Measurements from ENCODE around the gene ADK. TPM values are rescaled to one million over a fixed set of nuclear protein-coding genes. Genes with fewer than 3 reads are reported as not detected.

ADK gene
- total and polyA plus RNA-seq, 7 experiments from 2014 or later, result 20.7 to 43.8 (median 25.3) TPM

- Histone ChIP-seq H3K27me3 (ENCODE audit: control insufficient read depth in 2 of 2, insufficient read depth in 2 of 2, low read length in 2 of 2) (no peaks in the 10 kb centered on the region), H3K4me1 (ENCODE audit: control insufficient read depth in 2 of 2, insufficient read depth in 2 of 2, low read length in 2 of 2) (peaks cover 0 to 6% of the 10 kb centered on the region in 2 donors), H3K27ac (ENCODE audit: low read depth, low read length) (no peak overlapping the region), H3K36me3 (ENCODE audit: control insufficient read depth in 2 of 3, insufficient read depth in 3 of 3, low read length in 3 of 3) (no peaks in the 10 kb centered on the region), H3K4me3 (ENCODE audit: low read length) (no peak overlapping the region), H3K9me3 (ENCODE audit: control insufficient read depth in 2 of 3, low read length in 3 of 3) (peaks cover 0 to 4% (median 0%) of the 10 kb centered on the region in 3 experiments)
- Mint-ChIP-seq H3K27ac (peak overlapping the region in 1 of 9 donors; percentile 45), H3K9me3 (peaks cover 0 to 18% (median 6%) of the 10 kb centered on the region in 11 donors), H3K4me1 (peaks cover 5 to 27% (median 17%) of the 10 kb centered on the region in 7 donors), H3K36me3 (peaks cover 0 to 26% (median 18%) of the 10 kb centered on the region in 5 donors), H3K27me3 (no peaks in the 10 kb centered on the region), H3K4me3 (no peak overlapping the region)
- intact Hi-C loops (cut with micrococcal nuclease), result no loop called here
- CTCF ChIA-PET, result no interaction called here
- DNase-seq, result no peak
- POLR2A ChIA-PET, result no interaction called here
- no peak for ATAC-seq
Measured at GRCh38 chr10:74282151-74282847, 131.3 kb downstream of the ADK start.

DNA sequence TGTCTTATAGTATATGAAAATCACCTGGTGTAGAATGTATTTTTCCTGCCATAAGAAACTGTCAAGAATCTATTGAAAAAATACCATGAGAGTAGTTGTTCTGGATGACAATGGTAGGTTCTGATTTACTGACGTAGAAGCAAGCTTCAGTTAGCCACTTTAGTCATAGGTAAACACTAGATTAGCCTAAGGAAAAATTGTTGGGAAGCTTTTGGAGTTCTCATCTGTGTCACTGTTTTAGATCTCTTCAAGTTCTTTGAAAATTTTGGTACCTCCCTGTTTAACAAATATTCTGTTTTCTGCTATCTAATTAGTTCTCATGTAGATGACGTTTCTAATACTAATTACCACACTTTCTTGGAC lies 131.8 kb downstream of the ADK start:
- intact Hi-C loops (cut with micrococcal nuclease), result no loop called here
- Mint-ChIP-seq H3K27me3 (no peaks in the 10 kb centered on the region), H3K4me3 (peak overlapping the region in 6 of 10 donors; percentile 4 to 70 (median 18)), H3K36me3 (peaks cover 0 to 26% (median 18%) of the 10 kb centered on the region in 5 donors), H3K27ac (peak overlapping the region in 8 of 9 donors; percentile 1 to 67 (median 27)), H3K4me1 (peaks cover 5 to 27% (median 18%) of the 10 kb centered on the region in 7 donors), H3K9me3 (peaks cover 0 to 18% (median 6%) of the 10 kb centered on the region in 11 donors)
- peaks cover 0 to 4% (median 0%) of the 10 kb centered on the region in 3 experiments for H3K9me3 ChIP-seq (ENCODE audit: control insufficient read depth in 2 of 3, low read length in 3 of 3)
- ChIA-PET CTCF (no interaction called here), POLR2A (no interaction called here)
- ATAC-seq, result no peak
- H3K27ac ChIP-seq (ENCODE audit: low read depth, low read length), result no peak overlapping the region
- peaks cover 0 to 6% of the 10 kb centered on the region in 2 donors for H3K4me1 ChIP-seq (ENCODE audit: control insufficient read depth in 2 of 2, insufficient read depth in 2 of 2, low read length in 2 of 2)
- no peak for DNase-seq
- H3K27me3 ChIP-seq (ENCODE audit: control insufficient read depth in 2 of 2, insufficient read depth in 2 of 2, low read length in 2 of 2), result no peaks in the 10 kb centered on the region
- no peaks in the 10 kb centered on the region for H3K36me3 ChIP-seq (ENCODE audit: control insufficient read depth in 2 of 3, insufficient read depth in 3 of 3, low read length in 3 of 3)
- no peak overlapping the region for H3K4me3 ChIP-seq (ENCODE audit: low read length)

GRCh38 chr10:74289188-74289587 lies 138.2 kb downstream of the ADK start:
- Histone ChIP-seq H3K4me3 (ENCODE audit: low read length) (no peak overlapping the region), H3K27ac (ENCODE audit: low read depth, low read length) (no peak overlapping the region), H3K9me3 (ENCODE audit: control insufficient read depth in 2 of 3, low read length in 3 of 3) (peaks cover 0 to 4% (median 0%) of the 10 kb centered on the region in 3 experiments), H3K36me3 (ENCODE audit: control insufficient read depth in 2 of 3, insufficient read depth in 3 of 3, low read length in 3 of 3) (no peaks in the 10 kb centered on the region), H3K4me1 (ENCODE audit: control insufficient read depth in 2 of 2, insufficient read depth in 2 of 2, low read length in 2 of 2) (no peaks in the 10 kb centered on the region), H3K27me3 (ENCODE audit: control insufficient read depth in 2 of 2, insufficient read depth in 2 of 2, low read length in 2 of 2) (no peaks in the 10 kb centered on the region)
- H3K36me3 Mint-ChIP-seq, result peaks cover 0 to 16% (median 11%) of the 10 kb centered on the region in 5 donors
- no peak for ATAC-seq
- peaks cover 0 to 12% (median 5%) of the 10 kb centered on the region in 11 donors for H3K9me3 Mint-ChIP-seq
- ChIA-PET POLR2A (interaction anchor here (0.6 to 0.7 kb wide), 2 partner anchors 117 to 373 kb away, joined by 4 read pairs; no protein-coding TSS in a partner anchor), CTCF (no interaction called here)
- no peak for DNase-seq
- H3K27me3 Mint-ChIP-seq, result no peaks in the 10 kb centered on the region
- peak overlapping the region in 6 of 9 donors; percentile 40 to 90 (median 68) for H3K27ac Mint-ChIP-seq
- H3K4me1 Mint-ChIP-seq, result peaks cover 0 to 50% (median 15%) of the 10 kb centered on the region in 7 donors
- intact Hi-C loops (cut with micrococcal nuclease), result no loop called here
- peak overlapping the region in 4 of 10 donors; percentile 1 to 80 (median 60) for H3K4me3 Mint-ChIP-seq

DNA sequence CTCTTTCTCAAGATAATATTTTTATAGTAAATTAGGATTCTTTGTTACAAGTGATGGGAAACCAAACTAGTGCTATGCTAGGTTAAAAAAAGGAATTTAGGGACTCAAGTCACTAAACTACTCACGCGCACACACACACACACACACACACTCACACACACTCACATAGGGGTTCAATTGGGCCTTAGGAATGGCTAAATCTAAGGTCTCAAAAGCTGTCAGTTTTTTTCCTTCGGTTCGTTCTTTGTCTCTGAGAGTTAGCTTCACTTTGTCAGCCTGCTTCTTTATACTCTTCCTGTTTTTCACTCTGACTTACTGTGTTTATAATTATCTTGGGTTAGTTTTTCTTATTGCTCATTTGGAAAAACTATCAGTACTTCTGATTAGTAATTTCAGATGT lies 138.9 kb downstream of the ADK start:
- ATAC-seq, result no peak
- CTCF ChIA-PET, result no interaction called here
- H3K36me3 ChIP-seq (ENCODE audit: control insufficient read depth in 2 of 3, insufficient read depth in 3 of 3, low read length in 3 of 3), result no peaks in the 10 kb centered on the region
- H3K27me3 ChIP-seq (ENCODE audit: control insufficient read depth in 2 of 2, insufficient read depth in 2 of 2, low read length in 2 of 2), result no peaks in the 10 kb centered on the region
- peaks cover 0 to 45% (median 15%) of the 10 kb centered on the region in 7 donors for H3K4me1 Mint-ChIP-seq
- H3K9me3 Mint-ChIP-seq, result peaks cover 0 to 6% (median 3%) of the 10 kb centered on the region in 11 donors
- H3K4me1 ChIP-seq (ENCODE audit: control insufficient read depth in 2 of 2, insufficient read depth in 2 of 2, low read length in 2 of 2), result no peaks in the 10 kb centered on the region
- H3K9me3 ChIP-seq (ENCODE audit: control insufficient read depth in 2 of 3, low read length in 3 of 3), result no peaks in the 10 kb centered on the region
- peak overlapping the region in 8 of 9 donors; percentile 65 to 94 (median 80) for H3K27ac Mint-ChIP-seq
- intact Hi-C loops (cut with micrococcal nuclease), result no loop called here
- peak overlapping the region in 9 of 10 donors; percentile 39 to 89 (median 69) for H3K4me3 Mint-ChIP-seq
- H3K27me3 Mint-ChIP-seq, result no peaks in the 10 kb centered on the region
- POLR2A ChIA-PET, result interaction anchor here (0.6 kb wide), 1 partner anchor 117 kb away, joined by 4 read pairs; no protein-coding TSS in a partner anchor
- peaks cover 0 to 10% (median 6%) of the 10 kb centered on the region in 5 donors for H3K36me3 Mint-ChIP-seq
- peak in 1 of 9 donors; percentile 4 for DNase-seq
- H3K27ac ChIP-seq (ENCODE audit: low read depth, low read length), result no peak overlapping the region
- no peak overlapping the region for H3K4me3 ChIP-seq (ENCODE audit: low read length)

- DNase-seq, result no peak
- H3K27ac ChIP-seq (ENCODE audit: low read depth, low read length), result no peak overlapping the region
- H3K9me3 ChIP-seq (ENCODE audit: control insufficient read depth in 2 of 3, low read length in 3 of 3), result no peaks in the 10 kb centered on the region
- no peaks in the 10 kb centered on the region for H3K36me3 ChIP-seq (ENCODE audit: control insufficient read depth in 2 of 3, insufficient read depth in 3 of 3, low read length in 3 of 3)
- ChIA-PET CTCF (no interaction called here), POLR2A (no interaction called here)
- no peaks in the 10 kb centered on the region for H3K27me3 ChIP-seq (ENCODE audit: control insufficient read depth in 2 of 2, insufficient read depth in 2 of 2, low read length in 2 of 2)
- no peak for ATAC-seq
- H3K4me3 ChIP-seq (ENCODE audit: low read length), result no peak overlapping the region
- H3K4me3 Mint-ChIP-seq, result no peak overlapping the region
- H3K4me1 ChIP-seq (ENCODE audit: control insufficient read depth in 2 of 2, insufficient read depth in 2 of 2, low read length in 2 of 2), result no peaks in the 10 kb centered on the region
- intact Hi-C loops (cut with micrococcal nuclease), result no loop called here
- peaks cover 0 to 45% (median 15%) of the 10 kb centered on the region in 7 donors for H3K4me1 Mint-ChIP-seq
- H3K36me3 Mint-ChIP-seq, result peaks cover 0 to 7% (median 4%) of the 10 kb centered on the region in 5 donors
- H3K27me3 Mint-ChIP-seq, result no peaks in the 10 kb centered on the region
- no peaks in the 10 kb centered on the region for H3K9me3 Mint-ChIP-seq
- H3K27ac Mint-ChIP-seq, result peak overlapping the region in 3 of 9 donors; percentile 45 to 90 (median 70)
Measured at GRCh38 chr10:74290708-74291107, 139.7 kb downstream of the ADK start.

- intact Hi-C loops (cut with micrococcal nuclease), result no loop called here
- Mint-ChIP-seq H3K27me3 (no peaks in the 10 kb centered on the region), H3K27ac (peak overlapping the region in 2 of 9 donors; percentile 13 to 66), H3K9me3 (no peaks in the 10 kb centered on the region), H3K4me1 (peaks cover 0 to 43% (median 15%) of the 10 kb centered on the region in 7 donors), H3K4me3 (no peak overlapping the region), H3K36me3 (peaks cover 0 to 7% (median 4%) of the 10 kb centered on the region in 5 donors)
- Histone ChIP-seq H3K36me3 (ENCODE audit: control insufficient read depth in 2 of 3, insufficient read depth in 3 of 3, low read length in 3 of 3) (no peaks in the 10 kb centered on the region), H3K9me3 (ENCODE audit: control insufficient read depth in 2 of 3, low read length in 3 of 3) (no peaks in the 10 kb centered on the region), H3K4me3 (ENCODE audit: low read length) (no peak overlapping the region), H3K27me3 (ENCODE audit: control insufficient read depth in 2 of 2, insufficient read depth in 2 of 2, low read length in 2 of 2) (no peaks in the 10 kb centered on the region), H3K27ac (ENCODE audit: low read depth, low read length) (no peak overlapping the region), H3K4me1 (ENCODE audit: control insufficient read depth in 2 of 2, insufficient read depth in 2 of 2, low read length in 2 of 2) (no peaks in the 10 kb centered on the region)
- DNase-seq (no peak), ATAC-seq (no peak)
- POLR2A ChIA-PET, result interaction anchor here (1.3 kb wide), 1 partner anchor 10 kb away, joined by 3 read pairs; no protein-coding TSS in a partner anchor
- CTCF ChIA-PET, result interaction anchor here (0.7 kb wide), 1 partner anchor 12 kb away, joined by 3 read pairs; no protein-coding TSS in a partner anchor
Measured at GRCh38 chr10:74292871-74293427, 141.9 kb downstream of the ADK start.
